Stimulated activated CD4-positive, alpha-beta T cell treated with anti-CD3 and anti-CD28 coated beads, Interleukin-4, amount 100 ng/mL, for 48 hours (primary cell): ENCODE results near the gene DENND1C.
"Not testable (repeated sequence)": the region's sequence is repeated elsewhere in the genome, so short reads cannot be mapped to it uniquely, and the experiment has no call there.

Experiments used
- DNase-seq, 2 donors: peaks; one replicate each; pipeline ENCODE4 v3.0.0-alpha.2; 2020; ENCODE audit warnings: low read depth in 2 of 2

DENND1C gene

DNA sequence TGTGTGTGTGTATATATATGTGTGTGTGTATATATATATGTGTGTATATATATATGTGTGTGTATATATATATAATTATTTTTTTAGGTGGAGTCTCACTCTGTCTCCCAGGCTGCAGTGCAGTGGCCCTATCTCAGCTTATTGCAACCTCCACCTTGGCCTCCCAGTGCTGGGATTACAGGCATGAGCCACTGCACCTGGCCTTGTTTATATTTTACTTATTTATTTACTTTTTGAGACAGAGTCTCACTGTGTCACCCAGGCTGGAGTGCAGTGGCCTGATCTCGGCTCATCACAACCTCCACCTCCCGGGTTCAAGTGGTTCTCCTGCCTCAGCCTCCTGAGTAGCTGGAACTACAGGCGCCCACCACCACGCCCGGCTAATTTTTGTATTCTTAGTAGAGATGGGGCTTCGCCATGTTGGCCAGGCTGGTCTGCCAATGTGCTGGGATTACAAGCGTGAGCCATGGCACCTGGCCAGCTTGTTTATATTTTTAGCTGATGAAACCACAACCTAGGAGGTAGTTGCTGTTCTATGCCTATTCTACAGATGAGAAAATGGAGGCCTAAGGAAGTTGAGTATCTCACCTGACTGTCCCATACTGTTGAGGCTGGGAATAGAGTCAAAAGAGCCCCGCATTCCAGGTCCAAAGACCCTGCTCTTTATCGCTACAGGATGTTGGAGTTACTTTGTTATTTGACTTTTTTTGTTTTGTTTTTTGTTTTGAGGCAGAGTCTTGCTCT, 26.6 kb upstream of the DENND1C start:
- DNase-seq, result not testable (repeated sequence)

DNA sequence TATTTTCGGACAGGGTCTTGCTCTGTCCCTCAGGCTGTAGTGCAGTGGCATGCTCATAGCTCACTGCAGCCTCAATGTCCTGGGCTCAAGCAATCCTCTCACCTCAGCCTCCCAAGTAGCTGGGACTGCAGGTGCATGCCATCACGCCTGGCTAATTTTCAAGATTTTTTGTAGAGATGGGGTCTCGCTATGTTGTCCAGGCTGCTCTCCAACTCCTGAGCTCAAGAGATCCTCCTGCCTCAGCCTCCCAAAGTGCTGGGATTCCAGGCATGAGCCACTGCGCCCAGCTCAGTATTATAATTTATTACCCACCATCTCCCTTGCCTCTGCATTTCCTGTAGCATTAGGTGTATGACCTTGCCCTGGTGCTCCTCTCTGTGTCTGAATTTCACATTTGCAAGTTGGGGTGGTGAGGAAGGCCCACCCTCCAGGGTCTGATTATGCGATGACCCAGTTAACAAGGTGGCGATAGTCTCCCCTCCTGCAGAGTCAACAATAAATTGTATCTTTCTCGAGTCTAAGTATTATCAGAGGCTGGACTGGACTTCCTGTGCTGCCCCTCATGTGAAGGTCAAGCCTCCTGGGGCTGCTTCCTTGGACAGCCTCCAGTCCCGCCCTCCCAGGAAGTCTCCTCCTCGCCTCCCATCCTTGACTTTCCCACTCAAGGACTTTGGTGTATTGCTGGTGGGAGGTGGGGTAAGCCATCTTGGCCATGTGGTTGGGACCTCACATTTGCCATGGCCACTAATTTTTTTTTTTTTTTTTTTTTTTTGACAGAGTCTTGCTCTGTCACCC, 22.0 kb upstream of the DENND1C start:
- no peak for DNase-seq

DNA sequence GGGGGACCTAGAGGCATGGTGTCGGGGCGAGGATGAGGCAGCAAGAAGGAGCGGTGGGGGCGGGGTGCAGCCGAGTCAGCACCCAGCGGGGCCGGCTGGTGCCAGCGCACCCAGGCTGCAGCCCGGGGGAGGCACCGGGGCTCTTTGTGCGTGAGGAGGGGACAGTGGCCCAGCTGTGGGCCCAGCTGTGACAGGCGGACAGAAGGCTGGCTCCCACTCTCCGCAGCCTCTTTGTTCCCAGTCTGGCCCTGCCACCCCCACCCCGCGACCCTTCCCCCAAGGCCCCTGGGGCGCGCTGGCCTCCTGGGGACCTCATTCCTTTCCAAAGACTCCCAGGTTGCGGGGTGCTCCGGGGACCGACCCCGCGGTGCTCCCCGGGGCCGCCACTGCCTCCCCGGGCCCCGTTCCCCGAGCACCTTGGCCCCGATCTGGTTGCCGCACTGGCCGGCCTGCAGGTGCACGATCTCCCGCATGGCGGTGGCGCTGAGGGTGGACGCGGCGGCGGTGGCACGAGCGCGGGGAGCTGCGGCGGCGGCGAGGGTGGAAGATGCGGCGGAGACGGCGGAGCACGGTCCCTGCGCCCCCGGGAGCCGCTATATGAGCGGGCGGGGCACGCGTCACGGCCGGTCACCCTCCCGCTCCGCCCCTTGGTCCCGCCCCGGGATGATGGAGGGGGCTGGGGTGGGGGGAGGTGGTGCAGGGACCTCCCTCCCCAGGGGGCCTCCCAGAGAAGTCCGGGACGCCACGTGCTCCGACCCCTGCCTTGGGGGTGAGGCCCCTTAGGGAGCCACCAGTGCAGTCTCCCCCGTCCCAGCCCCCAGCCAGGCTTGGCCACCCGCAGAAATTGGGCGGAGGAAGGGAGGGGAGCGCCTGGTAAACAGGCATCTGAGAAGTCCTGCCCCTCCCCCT, 20.4 kb upstream of the DENND1C start, which contains the start of gene TUBB4A:
TSS of gene TUBB4A (minus strand) at position 570 of the 909 bp plus-strand sequence. CDS start at position 473, 97 bp downstream.
- DNase-seq, result no peak

DNA sequence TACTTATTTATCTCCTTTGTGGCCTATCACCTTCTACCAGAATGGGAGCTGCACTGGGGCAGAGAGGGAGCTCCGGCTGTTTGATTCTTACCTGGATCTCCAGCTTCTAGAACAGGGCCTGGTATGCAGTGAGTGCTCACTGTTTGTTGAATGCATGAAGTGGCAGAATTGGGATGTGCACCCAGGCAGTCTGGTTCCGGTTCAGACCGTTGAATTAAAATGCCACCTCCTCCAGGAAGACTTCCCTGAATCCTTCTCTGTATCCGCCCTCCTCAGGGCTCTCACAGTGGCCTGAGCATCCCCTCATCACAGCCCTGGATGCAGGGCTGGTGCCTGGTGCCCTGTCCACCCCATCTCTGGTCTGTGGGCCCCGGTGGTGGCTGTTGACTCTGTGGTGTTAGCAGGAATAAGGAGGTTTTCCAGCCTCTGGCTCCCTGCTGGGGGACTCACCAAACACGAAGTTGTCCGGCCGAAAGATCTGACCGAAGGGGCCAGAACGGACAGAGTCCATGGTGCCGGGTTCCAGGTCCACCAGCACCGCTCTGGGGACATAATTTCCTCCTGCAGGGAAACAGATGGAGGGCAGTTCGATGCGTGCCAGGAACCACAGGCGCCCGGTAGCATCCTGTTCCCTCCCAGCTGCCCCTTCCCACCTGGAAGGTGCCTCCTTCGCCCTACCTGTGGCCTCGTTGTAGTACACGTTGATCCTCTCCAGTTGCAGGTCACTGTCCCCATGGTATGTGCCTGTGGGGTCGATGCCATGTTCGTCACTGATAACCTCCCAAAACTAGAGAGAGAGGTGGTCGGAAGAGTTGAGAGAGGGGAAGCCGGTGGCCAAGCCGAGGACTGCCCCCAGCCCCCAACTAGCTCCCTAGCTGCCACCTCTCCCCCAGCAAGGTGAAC, 19.5 kb upstream of the DENND1C start:
- no peak for DNase-seq

DNA sequence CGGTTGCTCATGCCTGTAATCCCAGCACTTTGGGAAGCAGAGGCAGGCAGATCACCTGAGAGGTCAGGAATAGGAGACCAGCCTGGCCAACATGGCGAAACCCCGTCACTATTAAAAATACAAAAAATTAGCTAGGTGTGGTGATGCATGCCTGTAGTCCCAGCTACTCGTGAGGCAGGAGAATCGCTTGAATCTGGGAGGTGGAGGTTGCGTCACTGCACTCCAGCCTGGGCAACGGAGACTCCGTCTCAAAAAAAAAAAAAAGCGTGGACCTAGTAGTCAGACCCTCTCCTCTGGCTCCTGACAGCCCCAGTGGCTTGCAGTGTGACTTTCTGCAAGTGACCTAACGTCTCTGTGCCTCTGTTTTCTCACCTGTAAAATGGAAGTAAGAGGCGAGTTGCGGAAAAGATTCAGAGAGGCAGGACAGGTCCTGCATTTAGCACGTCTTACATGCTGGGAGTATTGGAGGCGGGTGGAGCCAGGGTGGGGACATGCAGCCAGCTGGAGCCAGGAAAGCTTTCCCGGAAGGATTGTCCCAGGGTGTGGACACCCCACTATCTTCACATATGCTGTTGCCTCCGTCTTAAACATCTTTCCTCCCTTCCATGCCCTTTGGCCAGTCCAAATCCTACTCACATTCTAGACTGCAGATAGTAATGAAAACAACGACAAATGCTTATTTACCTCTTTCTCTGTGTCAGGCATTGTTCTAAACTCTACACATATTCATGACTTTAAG, 17.6 kb upstream of the DENND1C start:
- no peak for DNase-seq

DNA sequence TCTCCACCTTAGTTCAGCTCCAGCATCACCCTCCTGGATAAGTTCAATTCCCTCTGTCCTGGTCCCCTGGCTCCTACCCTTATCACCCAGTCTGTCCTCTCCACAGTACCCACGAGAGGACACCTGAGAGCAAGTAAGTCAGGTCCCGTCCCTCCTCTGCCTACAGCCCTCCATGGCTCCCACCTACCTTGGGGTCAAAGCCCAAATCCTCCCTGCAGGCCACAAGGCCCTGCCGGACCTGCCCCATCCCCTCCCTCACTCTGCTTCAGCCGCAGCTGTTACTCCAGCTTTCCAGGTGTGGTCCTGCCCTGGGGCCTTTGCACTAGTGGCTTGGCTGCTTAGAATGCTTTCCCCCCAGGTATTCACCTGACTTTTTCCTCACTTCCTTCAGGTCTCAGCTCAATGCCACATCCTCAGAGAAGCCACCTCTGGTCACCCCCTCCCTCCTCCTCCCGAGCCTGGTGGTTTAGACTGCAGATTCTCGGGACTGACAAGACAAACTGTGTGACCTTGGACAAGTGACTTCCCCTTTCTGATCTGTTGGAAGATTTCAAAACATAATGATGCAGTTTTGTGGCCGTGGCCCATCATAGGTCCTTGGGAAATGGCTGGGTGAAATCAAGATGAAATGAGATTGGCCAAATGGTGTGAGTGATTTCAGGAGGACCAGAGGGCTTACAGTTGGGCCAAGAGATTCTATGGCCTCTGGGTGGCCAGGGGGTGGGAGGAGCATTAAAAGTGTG, 16.9 kb upstream of the DENND1C start:
- no peak for DNase-seq

DNA sequence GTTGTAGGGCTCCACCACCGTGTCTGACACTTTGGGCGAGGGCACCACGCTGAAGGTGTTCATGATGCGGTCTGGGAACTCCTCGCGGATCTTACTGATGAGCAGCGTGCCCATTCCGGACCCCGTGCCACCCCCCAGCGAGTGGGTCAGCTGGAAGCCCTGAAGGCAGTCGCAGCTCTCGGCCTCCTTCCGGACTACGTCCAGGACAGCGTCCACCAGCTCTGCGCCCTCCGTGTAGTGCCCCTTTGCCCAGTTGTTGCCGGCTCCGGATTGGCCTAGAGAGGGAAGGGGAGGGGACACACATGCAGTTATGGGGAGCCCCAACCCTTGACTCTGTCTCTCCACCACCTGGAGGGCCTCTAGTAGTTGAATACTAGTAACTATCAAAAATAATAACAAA, 14.4 kb upstream of the DENND1C start:
- DNase-seq, result no peak

DNA sequence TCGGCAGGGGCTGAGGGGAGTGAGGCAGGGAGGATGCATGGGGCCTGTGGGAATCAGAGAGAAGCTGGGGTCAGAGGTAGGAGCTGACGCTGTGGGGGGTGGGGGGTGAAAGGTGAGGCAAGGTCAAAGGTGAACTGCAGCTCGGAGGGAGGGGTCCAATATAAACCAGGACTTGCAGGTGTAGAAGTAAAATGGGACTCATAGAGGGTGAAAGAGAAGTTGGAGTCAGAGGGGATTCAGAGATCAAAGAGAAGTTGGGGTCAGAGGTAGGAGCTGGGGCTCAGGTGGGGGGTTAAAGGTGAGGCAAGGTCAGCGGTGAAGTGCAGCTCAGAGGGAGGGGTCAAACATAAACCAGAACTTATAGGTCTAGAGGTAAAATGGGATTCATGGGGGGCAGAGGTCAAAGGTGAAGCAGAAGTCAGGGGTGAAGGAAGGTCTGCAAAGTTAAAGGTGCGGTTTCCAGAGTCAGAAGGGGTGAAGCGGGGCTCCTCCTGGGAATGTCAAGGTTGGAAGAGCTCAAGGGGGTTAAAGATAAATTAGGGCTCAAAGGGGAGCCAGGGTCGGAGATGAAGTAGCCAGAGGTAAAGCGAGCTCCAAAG, 12.9 kb upstream of the DENND1C start:
- no peak for DNase-seq

DNA sequence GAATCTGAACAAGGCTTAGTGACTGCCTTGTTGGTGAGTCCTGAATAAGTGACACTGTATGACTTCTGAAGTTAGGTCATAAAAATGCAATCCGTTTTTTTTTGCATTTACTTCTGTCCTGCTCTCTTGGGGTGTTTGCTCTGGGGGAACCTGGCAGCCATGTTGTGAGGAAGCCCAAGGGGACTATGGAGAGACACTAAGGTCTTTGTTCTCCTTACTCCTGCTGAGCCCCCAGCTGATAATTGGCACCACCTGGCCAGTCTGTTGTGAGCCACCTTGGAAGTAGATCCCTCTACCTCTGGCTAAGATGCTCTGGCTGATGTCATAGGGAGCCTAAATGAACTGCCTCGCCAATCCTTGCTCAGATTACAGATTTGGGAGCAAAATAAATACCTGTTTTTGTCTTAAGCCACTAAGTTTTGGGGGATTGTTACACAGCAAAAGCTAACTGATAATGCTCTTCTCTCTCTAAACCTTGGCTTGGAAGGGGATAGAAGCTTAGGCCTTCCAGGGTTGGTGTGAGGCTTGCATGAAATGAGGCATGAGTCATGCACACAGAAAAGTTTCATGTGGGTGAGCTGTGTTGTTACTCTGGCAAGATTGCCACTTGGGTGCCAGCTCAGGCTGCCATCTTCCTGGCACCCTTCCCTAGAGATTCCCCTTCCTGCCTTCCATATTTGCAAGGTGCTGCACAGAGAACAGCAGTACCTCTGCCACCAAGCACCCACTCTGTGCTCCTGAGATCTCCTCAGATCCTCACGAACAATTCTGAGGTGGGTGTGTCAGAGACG, 10.4 kb upstream of the DENND1C start:
- no peak for DNase-seq

DNA sequence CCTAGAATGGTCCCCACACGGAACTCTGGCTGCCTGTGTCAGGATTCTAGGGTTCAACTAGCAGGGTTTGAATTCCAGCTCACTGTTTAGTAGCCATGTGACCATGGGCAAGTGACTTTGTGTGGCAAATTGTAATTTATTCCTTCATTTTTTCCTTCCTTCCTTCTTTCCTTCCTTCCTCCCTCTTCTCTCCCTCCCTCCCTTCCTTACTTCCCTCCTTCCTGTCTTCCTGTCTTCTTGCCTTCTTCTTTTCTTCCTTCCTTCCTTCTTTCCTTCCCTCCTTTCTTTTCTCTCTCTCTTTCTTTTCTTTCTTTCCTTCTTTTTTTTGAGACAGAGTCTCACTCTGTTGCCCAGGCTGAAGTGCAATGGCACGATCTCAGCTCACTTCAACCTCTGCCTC, 8.5 kb upstream of the DENND1C start:
- DNase-seq, result no peak

DNA sequence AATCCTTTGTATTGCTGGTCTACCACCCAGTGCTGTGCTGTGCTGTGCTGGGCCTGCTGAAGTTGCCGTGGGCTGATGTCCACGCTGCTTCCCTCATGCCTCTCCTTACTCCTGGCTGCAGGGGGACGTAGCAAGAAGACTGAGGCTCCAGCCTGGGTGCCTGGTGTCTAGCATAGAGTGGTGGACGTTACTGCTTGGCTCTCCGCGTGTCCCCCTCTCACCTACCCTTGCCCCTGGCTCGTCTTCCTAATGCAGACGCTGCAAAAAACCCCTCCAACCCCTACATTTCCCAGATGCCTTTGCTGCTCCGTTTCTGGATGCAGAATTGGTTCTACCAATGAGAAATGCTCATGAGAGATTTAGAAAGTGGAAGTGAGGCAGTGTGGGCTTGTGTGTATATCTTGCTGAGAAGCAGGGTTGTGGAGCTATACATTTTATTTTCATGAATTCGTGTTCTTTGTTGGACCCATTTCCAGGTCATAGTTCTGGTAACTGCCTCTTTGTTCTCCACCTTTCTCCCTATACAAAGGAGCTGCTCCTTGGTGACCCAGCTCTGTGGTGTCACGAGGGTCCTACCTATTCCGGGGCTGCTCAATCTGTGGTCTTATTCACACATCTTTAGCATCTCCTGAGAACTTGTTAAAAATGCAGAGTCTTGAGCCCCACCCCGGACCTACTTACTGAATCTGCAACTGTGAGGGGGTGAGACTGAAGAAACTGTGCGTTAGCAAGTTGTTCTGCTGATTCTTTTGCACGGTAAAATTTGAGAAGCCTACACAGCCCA, 7.9 kb upstream of the DENND1C start:
- no peak for DNase-seq

DNA sequence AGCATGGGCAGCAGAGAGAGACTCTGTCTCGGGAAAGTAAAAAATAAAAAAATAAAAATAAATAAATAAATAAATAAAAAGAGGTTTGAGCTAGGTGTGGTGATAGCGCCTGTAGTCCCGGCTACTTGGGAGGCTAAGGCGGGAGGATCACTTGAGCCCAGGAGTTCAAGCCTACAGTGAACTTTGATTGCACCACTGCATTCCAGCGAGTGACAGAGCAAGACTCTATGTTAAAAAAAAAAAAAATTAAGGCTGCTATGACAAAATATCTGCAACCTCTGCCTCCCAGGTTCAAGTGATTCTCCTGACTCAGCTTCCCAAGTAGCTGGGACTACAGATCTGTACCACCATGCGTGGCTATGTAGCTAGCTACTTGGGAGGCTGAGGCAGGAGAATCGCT, 3.2 kb upstream of the DENND1C start:
- no peak for DNase-seq

DNA sequence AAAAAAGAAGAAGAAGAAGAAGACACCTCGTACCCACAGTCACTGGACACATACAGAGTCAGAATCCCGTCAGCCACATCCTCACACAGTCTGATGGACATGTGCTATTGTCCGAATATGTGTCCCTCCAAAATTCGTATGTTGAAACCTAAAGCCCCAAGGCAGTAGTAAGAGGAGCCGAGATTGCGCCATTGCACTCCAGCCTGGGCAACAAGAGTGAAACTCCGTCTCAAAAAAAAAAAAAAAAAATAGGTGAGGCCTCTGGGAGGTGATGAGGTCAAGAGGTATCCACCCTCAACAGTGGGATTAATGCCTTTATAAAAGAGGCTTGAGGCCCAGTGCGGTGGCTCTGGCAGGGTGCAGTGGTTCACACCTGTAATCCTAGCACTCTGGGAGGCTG, 2.6 kb upstream of the DENND1C start:
- no peak for DNase-seq

DNA sequence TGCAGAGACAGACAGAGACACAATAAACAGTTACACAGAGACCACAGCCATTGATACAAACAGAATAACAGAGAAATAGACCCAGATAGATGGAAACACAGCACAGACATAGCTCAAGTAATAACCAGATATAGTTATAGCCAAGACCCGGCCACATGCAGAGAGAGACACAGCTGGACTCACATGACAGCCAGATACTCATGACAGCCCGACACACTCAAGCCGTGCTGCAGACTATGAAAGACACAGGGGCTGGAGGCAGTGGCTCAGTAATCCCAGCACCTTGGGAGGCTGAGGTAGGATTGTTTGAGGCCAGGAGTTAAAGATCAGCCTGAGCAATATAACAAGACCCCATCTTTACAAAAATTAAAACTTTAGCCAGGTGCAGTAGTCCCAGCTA, 1.6 kb upstream of the DENND1C start:
- DNase-seq, result no peak

DNA sequence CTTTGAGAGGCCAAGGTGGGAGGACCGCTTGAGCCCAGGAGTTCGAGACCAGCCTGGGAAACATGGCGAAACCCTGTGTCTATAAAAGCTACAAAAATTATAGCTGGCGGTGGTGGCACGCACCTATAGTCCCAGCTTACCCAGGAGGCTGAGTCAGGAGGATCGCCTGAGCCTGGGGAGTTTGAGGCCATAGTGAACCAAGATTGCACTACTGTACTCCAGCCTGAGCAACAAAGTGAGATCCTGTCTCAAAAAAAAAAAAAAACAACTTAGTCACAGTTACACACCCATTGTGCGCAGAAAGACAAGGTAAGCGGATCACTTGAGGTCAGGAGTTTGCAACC, 728 bp upstream of the DENND1C start:
- no peak for DNase-seq

DNA sequence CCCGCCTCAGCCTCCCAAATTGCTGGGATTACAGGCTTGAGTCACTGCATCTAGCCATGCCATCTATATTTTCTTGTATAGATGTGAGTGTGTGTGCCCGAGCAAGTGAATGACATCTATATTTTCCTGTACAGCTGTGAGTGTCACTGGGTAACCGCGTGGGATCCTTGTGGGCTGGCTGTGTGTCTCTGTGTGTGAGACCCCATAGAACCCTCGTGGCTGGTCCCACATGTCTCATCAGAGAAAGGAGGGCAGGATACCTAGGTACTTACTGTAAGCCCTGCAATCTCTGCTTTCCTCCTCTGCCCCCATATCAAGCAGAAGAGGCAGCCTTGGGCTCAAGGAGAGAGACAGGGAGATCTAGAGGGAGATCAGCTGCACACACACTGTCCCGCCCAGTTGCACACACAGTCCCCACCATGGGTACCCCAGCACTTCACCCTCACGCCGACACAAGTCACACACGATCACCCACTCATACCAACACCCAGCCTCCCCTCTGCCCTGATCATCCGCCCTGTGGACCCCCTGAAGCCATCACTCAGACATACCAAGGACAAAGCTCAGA, 655 bp downstream of the DENND1C start:
- no peak for DNase-seq

DNA sequence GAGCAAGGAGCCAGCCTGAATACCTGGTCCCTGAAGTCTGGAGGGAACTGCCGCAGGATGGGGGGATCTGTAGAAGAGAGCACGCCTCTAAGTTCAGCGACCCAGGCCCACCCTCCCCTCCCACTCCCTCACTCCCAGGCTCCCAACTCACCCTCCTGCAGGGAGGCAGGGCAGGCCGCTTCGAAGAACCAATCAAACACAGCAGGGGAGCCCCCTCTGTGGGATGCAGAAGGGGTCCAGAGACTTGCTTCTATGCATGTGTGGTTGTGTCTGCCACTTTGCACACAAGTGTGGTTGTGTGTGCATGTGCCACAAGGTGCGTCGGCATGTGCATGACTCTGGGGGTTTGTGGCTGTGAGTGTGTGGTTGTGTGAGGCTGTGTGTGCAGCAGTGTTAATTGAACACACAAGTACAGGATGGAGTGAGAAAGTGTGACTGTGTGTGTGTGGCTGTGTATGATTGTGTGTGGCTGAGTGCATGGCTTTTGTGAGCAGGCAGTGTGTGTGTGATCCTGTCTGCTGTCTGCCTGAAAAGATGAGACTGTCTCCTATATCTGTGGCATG, 1.7 kb downstream of the DENND1C start:
- no peak for DNase-seq
